ENCODE results near the gene SYNM.

GRCh38 chr15:99092554-99093172 is 12.2 kb upstream of the SYNM start:
- TF ChIP-seq POLR2A (IDR thresholded peaks at IDR 0.05), result no peak
- no peak for TF ChIP-seq CTCF (IDR thresholded peaks at IDR 0.05)
